ENCODE results near the gene TMEM52. TPM values are rescaled to one million over a fixed set of nuclear protein-coding genes. Genes with fewer than 3 reads are reported as not detected.

The TMEM52 gene
- total RNA-seq, 2 experiments from 2014 or later = 1.7 to 2.5 TPM

GRCh38 chr1:1939296-1940122 lies 20.4 kb upstream of the TMEM52 start:
- TF ChIP-seq EZH2phosphoT487 (IDR thresholded peaks at IDR 0.05; ENCODE audit: borderline replicate concordance, low read depth, low read length) (no peak), CTCF (conservative IDR thresholded peaks at IDR 0.05; ENCODE audit: low read length) (no peak)
- CTCF ChIA-PET (ENCODE audit: unreplicated experiment) = no interaction called here
- intact Hi-C loops (cut with micrococcal nuclease; ENCODE audit: unreplicated experiment) = loop anchor here (5.0 kb wide), 1 partner anchor 108 kb away; no protein-coding TSS in a partner anchor
- no peak overlapping the region for H2AFZ ChIP-seq (ENCODE audit: low read length)
- no peaks in the 10 kb centered on the region for H3K36me3 ChIP-seq (ENCODE audit: insufficient read depth, low read length)
- H3K27ac ChIP-seq (ENCODE audit: low read depth, low read length, poor library complexity, severe bottlenecking) = no peak overlapping the region
- no peaks in the 10 kb centered on the region for H3K79me2 ChIP-seq (ENCODE audit: insufficient read depth, low read depth, low read length)
- no peak overlapping the region for H3K4me3 ChIP-seq (ENCODE audit: low read depth, low read length, poor library complexity, severe bottlenecking)
- H3K9me2 ChIP-seq (ENCODE audit: insufficient read depth, low read length) = no peaks in the 10 kb centered on the region
- no peaks in the 10 kb centered on the region for H3K9me3 ChIP-seq (ENCODE audit: low read length)
- no peaks in the 10 kb centered on the region for H4K20me1 ChIP-seq (ENCODE audit: insufficient read depth, low read length)
- DNase-seq (ENCODE audit: low spot score) = no peak
- no TSS peak for BruUV-seq (replicated peaks)
- peaks cover 13% of the 10 kb centered on the region for H3K4me1 ChIP-seq (ENCODE audit: insufficient read depth, low read length, poor library complexity, severe bottlenecking)
- no peak overlapping the region for H3K4me2 ChIP-seq (ENCODE audit: low read length)
- POLR2A ChIA-PET = no interaction called here

DNA sequence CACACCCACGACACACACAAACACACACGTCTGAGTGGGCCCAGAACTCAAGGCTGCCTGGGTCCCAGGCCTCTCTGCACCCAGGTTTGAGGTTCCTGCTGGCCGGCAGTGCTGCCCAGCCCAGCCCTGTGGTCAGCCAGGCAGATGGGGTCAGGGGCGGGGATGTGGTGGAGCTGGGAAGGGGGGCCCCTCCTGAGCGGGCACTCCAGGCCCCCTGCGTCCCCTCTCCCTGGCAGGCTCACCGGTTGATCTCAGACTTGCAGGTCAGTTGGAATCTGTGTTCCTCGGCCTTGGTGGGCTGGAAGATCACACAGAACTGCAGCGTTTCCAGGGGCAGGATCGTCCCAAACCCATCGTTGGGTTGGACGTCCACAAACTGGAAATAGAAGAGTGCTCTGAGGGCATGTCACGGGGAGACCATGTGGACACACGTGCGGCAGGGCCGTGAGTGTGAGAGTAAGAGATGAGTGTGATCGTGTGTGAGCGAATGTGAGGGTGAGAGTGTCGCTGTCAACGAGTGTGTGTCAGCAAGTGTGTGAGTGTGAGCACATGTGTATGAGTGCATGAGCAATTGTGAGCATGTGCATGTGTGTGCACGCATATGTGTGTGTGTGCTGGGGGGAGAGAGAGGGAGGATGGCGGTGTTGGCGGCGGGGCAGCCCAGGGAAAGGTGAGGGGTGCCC lies 19.7 kb upstream of the TMEM52 start:
- CTCF ChIA-PET (ENCODE audit: unreplicated experiment) = no interaction called here
- Histone ChIP-seq H4K20me1 (ENCODE audit: insufficient read depth, low read length) (no peaks in the 10 kb centered on the region), H3K9me2 (ENCODE audit: insufficient read depth, low read length) (no peaks in the 10 kb centered on the region), H3K4me2 (ENCODE audit: low read length) (no peak overlapping the region), H3K4me3 (ENCODE audit: low read depth, low read length, poor library complexity, severe bottlenecking) (no peak overlapping the region), H3K27ac (ENCODE audit: low read depth, low read length, poor library complexity, severe bottlenecking) (no peak overlapping the region), H3K36me3 (ENCODE audit: insufficient read depth, low read length) (no peaks in the 10 kb centered on the region), H3K79me2 (ENCODE audit: insufficient read depth, low read depth, low read length) (no peaks in the 10 kb centered on the region), H3K4me1 (ENCODE audit: insufficient read depth, low read length, poor library complexity, severe bottlenecking) (peaks cover 13% of the 10 kb centered on the region), H2AFZ (ENCODE audit: low read length) (no peak overlapping the region), H3K9me3 (ENCODE audit: low read length) (0 out of 2 replicates have a peak, but pooled peaks cover 5% of the 10 kb centered on the region)
- no peak for TF ChIP-seq EZH2phosphoT487 (IDR thresholded peaks at IDR 0.05; ENCODE audit: borderline replicate concordance, low read depth, low read length)
- TF ChIP-seq CTCF (conservative IDR thresholded peaks at IDR 0.05; ENCODE audit: low read length) = no peak
- DNase-seq (ENCODE audit: low spot score) = no peak
- intact Hi-C loops (cut with micrococcal nuclease; ENCODE audit: unreplicated experiment) = no loop called here
- BruUV-seq (replicated peaks) = no TSS peak
- POLR2A ChIA-PET = no interaction called here

GRCh38 chr1:1938276-1938573 lies 19.1 kb upstream of the TMEM52 start:
- POLR2A ChIA-PET = no interaction called here
- H3K79me2 ChIP-seq (ENCODE audit: insufficient read depth, low read depth, low read length) = no peaks in the 10 kb centered on the region
- TF ChIP-seq CTCF (conservative IDR thresholded peaks at IDR 0.05; ENCODE audit: low read length) (no peak), EZH2phosphoT487 (IDR thresholded peaks at IDR 0.05; ENCODE audit: borderline replicate concordance, low read depth, low read length) (no peak)
- no peaks in the 10 kb centered on the region for H4K20me1 ChIP-seq (ENCODE audit: insufficient read depth, low read length)
- CTCF ChIA-PET (ENCODE audit: unreplicated experiment) = no interaction called here
- H3K4me3 ChIP-seq (ENCODE audit: low read depth, low read length, poor library complexity, severe bottlenecking) = no peak overlapping the region
- peaks cover 10% of the 10 kb centered on the region for H3K4me1 ChIP-seq (ENCODE audit: insufficient read depth, low read length, poor library complexity, severe bottlenecking)
- H3K9me2 ChIP-seq (ENCODE audit: insufficient read depth, low read length) = no peaks in the 10 kb centered on the region
- BruUV-seq (replicated peaks) = no TSS peak
- no peak overlapping the region for H2AFZ ChIP-seq (ENCODE audit: low read length)
- H3K4me2 ChIP-seq (ENCODE audit: low read length) = no peak overlapping the region
- intact Hi-C loops (cut with micrococcal nuclease; ENCODE audit: unreplicated experiment) = no loop called here
- H3K9me3 ChIP-seq (ENCODE audit: low read length) = 0 out of 2 replicates have a peak, but pooled peaks cover 6% of the 10 kb centered on the region
- no peak overlapping the region for H3K27ac ChIP-seq (ENCODE audit: low read depth, low read length, poor library complexity, severe bottlenecking)
- no peak for DNase-seq (ENCODE audit: low spot score)
- no peaks in the 10 kb centered on the region for H3K36me3 ChIP-seq (ENCODE audit: insufficient read depth, low read length)
